Mucosa of stomach (tissue), 1 donor: Measurements from ENCODE around the gene CSNK2A2.

Experiments
- H3K27me3 ChIP-seq: one replicate; pipeline ENCODE4 v1.7.0; 2013; ENCODE audit warnings: mild to moderate bottlenecking, low read length; ENCODE audit not compliant: control insufficient read depth, insufficient read depth
- H3K36me3 ChIP-seq: one replicate; pipeline ENCODE4 v1.7.0; 2013; ENCODE audit warnings: low read length; ENCODE audit not compliant: control insufficient read depth, insufficient read depth
- H3K4me1 ChIP-seq: one replicate; pipeline ENCODE4 v1.7.0; 2013; ENCODE audit warnings: mild to moderate bottlenecking, low read length; ENCODE audit not compliant: control insufficient read depth, insufficient read depth
- H3K4me3 ChIP-seq: one replicate; pipeline ENCODE4 v1.7.0; 2013; ENCODE audit warnings: low read length
- H3K9ac ChIP-seq: one replicate; pipeline ENCODE4 v1.7.0; 2013; ENCODE audit warnings: mild to moderate bottlenecking, low read length, moderate library complexity
- H3K9me3 ChIP-seq: one replicate; pipeline ENCODE4 v1.7.0; 2013; ENCODE audit warnings: mild to moderate bottlenecking, low read length, moderate library complexity; ENCODE audit not compliant: control insufficient read depth
- donor health status: Pancreatic carcinoma.

The CSNK2A2 gene

GRCh38 chr16:58127033-58127556, 70.8 kb downstream of the CSNK2A2 start:
- Histone ChIP-seq H3K4me1 (peaks cover 25% of the 10 kb centered on the region), H3K9me3 (no peaks in the 10 kb centered on the region), H3K4me3 (no peak overlapping the region), H3K9ac (peak overlapping the region; percentile 45), H3K27me3 (no peaks in the 10 kb centered on the region), H3K36me3 (no peaks in the 10 kb centered on the region)

GRCh38 chr16:58126451-58126961, 71.4 kb downstream of the CSNK2A2 start:
- H3K27me3 ChIP-seq = no peaks in the 10 kb centered on the region
- H3K4me1 ChIP-seq = peaks cover 30% of the 10 kb centered on the region
- no peak overlapping the region for H3K4me3 ChIP-seq
- H3K9me3 ChIP-seq = no peaks in the 10 kb centered on the region
- no peaks in the 10 kb centered on the region for H3K36me3 ChIP-seq
- no peak overlapping the region for H3K9ac ChIP-seq

GRCh38 chr16:58125781-58126335, 72.0 kb downstream of the CSNK2A2 start:
- Histone ChIP-seq H3K27me3 (no peaks in the 10 kb centered on the region), H3K9me3 (no peaks in the 10 kb centered on the region), H3K4me1 (peaks cover 37% of the 10 kb centered on the region), H3K4me3 (no peak overlapping the region), H3K9ac (no peak overlapping the region), H3K36me3 (no peaks in the 10 kb centered on the region)

- no peaks in the 10 kb centered on the region for H3K36me3 ChIP-seq
- no peak overlapping the region for H3K4me3 ChIP-seq
- H3K27me3 ChIP-seq = no peaks in the 10 kb centered on the region
- H3K4me1 ChIP-seq = peaks cover 44% of the 10 kb centered on the region
- no peak overlapping the region for H3K9ac ChIP-seq
- H3K9me3 ChIP-seq = no peaks in the 10 kb centered on the region
Measured at GRCh38 chr16:58125041-58125440, 72.9 kb downstream of the CSNK2A2 start.

GRCh38 chr16:58124601-58124915, 73.3 kb downstream of the CSNK2A2 start:
- H3K9me3 ChIP-seq = no peaks in the 10 kb centered on the region
- H3K27me3 ChIP-seq = no peaks in the 10 kb centered on the region
- no peak overlapping the region for H3K4me3 ChIP-seq
- no peaks in the 10 kb centered on the region for H3K36me3 ChIP-seq
- H3K9ac ChIP-seq = no peak overlapping the region
- H3K4me1 ChIP-seq = peaks cover 49% of the 10 kb centered on the region

GRCh38 chr16:58123896-58124600, 73.9 kb downstream of the CSNK2A2 start:
- Histone ChIP-seq H3K9me3 (no peaks in the 10 kb centered on the region), H3K4me1 (peaks cover 54% of the 10 kb centered on the region), H3K27me3 (no peaks in the 10 kb centered on the region), H3K4me3 (no peak overlapping the region), H3K36me3 (no peaks in the 10 kb centered on the region), H3K9ac (no peak overlapping the region)

- Histone ChIP-seq H3K9ac (no peak overlapping the region), H3K4me1 (peaks cover 52% of the 10 kb centered on the region)
Measured at GRCh38 chr16:58121132-58121531, 76.8 kb downstream of the CSNK2A2 start.

GRCh38 chr16:58120234-58120633, 77.7 kb downstream of the CSNK2A2 start:
- no peaks in the 10 kb centered on the region for H3K27me3 ChIP-seq
- peaks cover 46% of the 10 kb centered on the region for H3K4me1 ChIP-seq
- peaks cover 9% of the 10 kb centered on the region for H3K36me3 ChIP-seq
- H3K9me3 ChIP-seq = no peaks in the 10 kb centered on the region
- H3K9ac ChIP-seq = no peak overlapping the region
- H3K4me3 ChIP-seq = no peak overlapping the region

More at GRCh38 chr16:58121132-58121531, 76.8 kb downstream of the CSNK2A2 start:
- Histone ChIP-seq H3K27me3 (no peaks in the 10 kb centered on the region), H3K9me3 (no peaks in the 10 kb centered on the region), H3K4me3 (no peak overlapping the region), H3K36me3 (peaks cover 4% of the 10 kb centered on the region)

- Histone ChIP-seq H3K36me3 (peaks cover 17% of the 10 kb centered on the region), H3K9ac (no peak overlapping the region), H3K4me3 (no peak overlapping the region), H3K4me1 (peaks cover 46% of the 10 kb centered on the region), H3K27me3 (no peaks in the 10 kb centered on the region), H3K9me3 (no peaks in the 10 kb centered on the region)
Measured at GRCh38 chr16:58119509-58119845, 78.4 kb downstream of the CSNK2A2 start.

- H3K36me3 ChIP-seq = peaks cover 18% of the 10 kb centered on the region
- H3K4me1 ChIP-seq = peaks cover 41% of the 10 kb centered on the region
- H3K9ac ChIP-seq = no peak overlapping the region
- no peak overlapping the region for H3K4me3 ChIP-seq
- H3K27me3 ChIP-seq = no peaks in the 10 kb centered on the region
- H3K9me3 ChIP-seq = no peaks in the 10 kb centered on the region
Measured at GRCh38 chr16:58118801-58119508, 79.0 kb downstream of the CSNK2A2 start.

- Histone ChIP-seq H3K36me3 (peaks cover 18% of the 10 kb centered on the region), H3K9me3 (no peaks in the 10 kb centered on the region), H3K4me1 (peaks cover 31% of the 10 kb centered on the region), H3K9ac (no peak overlapping the region), H3K4me3 (no peak overlapping the region), H3K27me3 (no peaks in the 10 kb centered on the region)
Measured at GRCh38 chr16:58116529-58116928, 81.4 kb downstream of the CSNK2A2 start.

- Histone ChIP-seq H3K4me3 (no peak overlapping the region), H3K27me3 (no peaks in the 10 kb centered on the region), H3K4me1 (peaks cover 27% of the 10 kb centered on the region), H3K9ac (no peak overlapping the region), H3K9me3 (no peaks in the 10 kb centered on the region), H3K36me3 (peaks cover 18% of the 10 kb centered on the region)
Measured at GRCh38 chr16:58116081-58116480, 81.8 kb downstream of the CSNK2A2 start.
